GM23338 (cell line): ENCODE data around the gene CCRL2. TPM values are rescaled to one million over a fixed set of nuclear protein-coding genes. Genes with fewer than 3 reads are reported as not detected.
A peak's percentile ranks its signal among the peaks of the same experiment; 100 is the strongest.

Experiments
- ATAC-seq: fragments of 200-7000 bp; cut with Tn5 transposase; 3 replicates; pipeline ENCODE4 v1.9.1; 2020
- DNase-seq: peaks from one replicate; pipeline ENCODE4 v3.0.0-alpha.2; 2015; ENCODE audit warnings: low spot score
- H2AFZ ChIP-seq: fragments of 200-600 bp; sonication (generic); 2 replicates; pipeline ENCODE4 v1.8.0; 2016; ENCODE audit warnings: antibody characterized with exemption, mild to moderate bottlenecking, moderate library complexity
- H3F3A ChIP-seq: fragments of 200-600 bp; sonication (generic); replicated peaks from 2 replicates; pipeline ENCODE4 v1.8.0; 2017; ENCODE audit warnings: antibody characterized with exemption, mixed run types, low read depth
- H3K27ac ChIP-seq: fragments of 200-600 bp; sonication (generic); 2 replicates; pipeline ENCODE4 v1.6.1; 2016; ENCODE audit warnings: low read depth
- H3K27me3 ChIP-seq: fragments of 200-600 bp; sonication (generic); 2 replicates; pipeline ENCODE4 v1.8.0; 2016; ENCODE audit warnings: mild to moderate bottlenecking, mixed run types, moderate library complexity; ENCODE audit not compliant: insufficient read depth
- H3K36me3 ChIP-seq: fragments of 200-600 bp; sonication (generic); 2 replicates; pipeline ENCODE4 v1.8.0; 2016; ENCODE audit warnings: mild to moderate bottlenecking; ENCODE audit not compliant: insufficient read depth
- H3K4me1 ChIP-seq: fragments of 200-600 bp; sonication (generic); 2 replicates; pipeline ENCODE4 v1.8.0; 2016; ENCODE audit warnings: mild to moderate bottlenecking, moderate library complexity; ENCODE audit not compliant: insufficient read depth
- H3K4me2 ChIP-seq: fragments of 200-600 bp; sonication (generic); 2 replicates; pipeline ENCODE4 v1.7.1; 2017; ENCODE audit warnings: mixed run types
- H3K4me3 ChIP-seq: fragments of 200-600 bp; sonication (generic); 2 replicates; pipeline ENCODE4 v1.6.1; 2016; ENCODE audit warnings: mixed run types
- H3K79me2 ChIP-seq: fragments of 200-600 bp; sonication (generic); replicated peaks from 2 replicates; pipeline ENCODE4 v1.8.0; 2017; ENCODE audit warnings: mild to moderate bottlenecking; ENCODE audit not compliant: insufficient read depth
- H3K9me2 ChIP-seq: fragments of 200-600 bp; sonication (generic); 2 replicates; pipeline ENCODE4 v1.8.0; 2017; ENCODE audit not compliant: insufficient read depth
- H4K20me1 ChIP-seq: fragments of 200-600 bp; sonication (generic); replicated peaks from 2 replicates; pipeline ENCODE4 v1.8.0; 2017; ENCODE audit warnings: mild to moderate bottlenecking; ENCODE audit not compliant: insufficient read depth
- H3K27ac Mint-ChIP-seq: 2 replicates; pipeline ENCODE4 v1.8.0; 2020; ENCODE audit warnings: inconsistent platforms, mild to moderate bottlenecking, moderate library complexity, mixed read lengths
- H3K27me3 Mint-ChIP-seq: 3 replicates; pipeline ENCODE4 v1.8.0; 2022; ENCODE audit warnings: low read depth, mild to moderate bottlenecking, moderate library complexity, mixed read lengths, inconsistent platforms; ENCODE audit not compliant: insufficient read depth, poor library complexity
- H3K36me3 Mint-ChIP-seq: 3 replicates; pipeline ENCODE4 v1.8.0; 2021; ENCODE audit warnings: low read depth, mild to moderate bottlenecking, inconsistent platforms, moderate library complexity, mixed read lengths
- H3K4me1 Mint-ChIP-seq: 3 replicates; pipeline ENCODE4 v1.8.0; 2020; ENCODE audit warnings: mild to moderate bottlenecking, inconsistent platforms, mixed read lengths
- H3K4me3 Mint-ChIP-seq: 3 replicates; pipeline ENCODE4 v1.8.0; 2021; ENCODE audit warnings: moderate library complexity, mild to moderate bottlenecking, inconsistent platforms, mixed read lengths
- H3K9me3 Mint-ChIP-seq: 3 replicates; pipeline ENCODE4 v1.8.0; 2020; ENCODE audit warnings: moderate library complexity, mild to moderate bottlenecking, inconsistent platforms, mixed read lengths
- CREB1 ChIP-seq: fragments of 250-450 bp; sonication (Bioruptor Pico); IDR thresholded peaks from 2 replicates; pipeline ENCODE4 v1.5.0; 2020; ENCODE audit warnings: low read depth, mild to moderate bottlenecking, moderate library complexity
- EZH2phosphoT487 ChIP-seq: fragments of 200-600 bp; sonication (generic); IDR thresholded peaks from one replicate; pipeline ENCODE4 v1.8.1; 2018; ENCODE audit warnings: antibody characterized with exemption; ENCODE audit not compliant: unreplicated experiment
- JUNB ChIP-seq: IDR thresholded peaks from one replicate; pipeline ENCODE4 v1.6.1; 2016; ENCODE audit warnings: antibody characterized with exemption; ENCODE audit not compliant: unreplicated experiment
- NANOG ChIP-seq: IDR thresholded peaks from 2 replicates; pipeline ENCODE4 v1.6.1; 2016; ENCODE audit warnings: antibody characterized with exemption, borderline replicate concordance
- ZNF114 ChIP-seq: fragments of 250-450 bp; sonication (Bioruptor Pico); IDR thresholded peaks from 2 replicates; pipeline ENCODE4 v1.5.0; 2020; ENCODE audit warnings: mild to moderate bottlenecking, moderate library complexity
- ZNF331 ChIP-seq: fragments of 250-450 bp; sonication (Bioruptor Pico); IDR thresholded peaks from 2 replicates; pipeline ENCODE4 v1.5.0; 2020; ENCODE audit warnings: low read depth, mild to moderate bottlenecking, moderate library complexity
- polyA plus RNA-seq: library from polyadenylated mRNA; unstranded; fragments of >200 nt; fragmentation: Nextera tagmentation; extraction: Ambion mirVana; gene quantifications from 2 replicates; pipeline ENCODE4 v1.2.1, GENCODE V29; 2016
- total RNA-seq: library from RNA; depleted of rRNA; stranded (reverse); fragments of >200 nt; shearing (Covaris generic); gene quantifications from 2 replicates; pipeline ENCODE4 v1.2.3, GENCODE V29; 2014
- TF ChIP-seq, protein P1 (sequence below), 2 experiments: fragments of 200-600 bp in 1 of 2; sonication (generic) in 1 of 2; conservative IDR thresholded peaks; 2 replicates each; pipeline versions ENCODE4 v1.5.1 to v1.6.1; 2016 to 2017; ENCODE audit warnings: antibody characterized with exemption in 2 of 2, low read depth in 2 of 2, mild to moderate bottlenecking in 2 of 2, moderate library complexity in 1 of 2
- TF ChIP-seq, protein P2 (sequence below): fragments of 250-450 bp; sonication (Bioruptor Pico); IDR thresholded peaks from 2 replicates; pipeline ENCODE4 v1.5.0; 2020; ENCODE audit warnings: mild to moderate bottlenecking, moderate library complexity

Gene CCRL2
- total and polyA plus RNA-seq, 2 experiments from 2014 or later = not detected

DNA sequence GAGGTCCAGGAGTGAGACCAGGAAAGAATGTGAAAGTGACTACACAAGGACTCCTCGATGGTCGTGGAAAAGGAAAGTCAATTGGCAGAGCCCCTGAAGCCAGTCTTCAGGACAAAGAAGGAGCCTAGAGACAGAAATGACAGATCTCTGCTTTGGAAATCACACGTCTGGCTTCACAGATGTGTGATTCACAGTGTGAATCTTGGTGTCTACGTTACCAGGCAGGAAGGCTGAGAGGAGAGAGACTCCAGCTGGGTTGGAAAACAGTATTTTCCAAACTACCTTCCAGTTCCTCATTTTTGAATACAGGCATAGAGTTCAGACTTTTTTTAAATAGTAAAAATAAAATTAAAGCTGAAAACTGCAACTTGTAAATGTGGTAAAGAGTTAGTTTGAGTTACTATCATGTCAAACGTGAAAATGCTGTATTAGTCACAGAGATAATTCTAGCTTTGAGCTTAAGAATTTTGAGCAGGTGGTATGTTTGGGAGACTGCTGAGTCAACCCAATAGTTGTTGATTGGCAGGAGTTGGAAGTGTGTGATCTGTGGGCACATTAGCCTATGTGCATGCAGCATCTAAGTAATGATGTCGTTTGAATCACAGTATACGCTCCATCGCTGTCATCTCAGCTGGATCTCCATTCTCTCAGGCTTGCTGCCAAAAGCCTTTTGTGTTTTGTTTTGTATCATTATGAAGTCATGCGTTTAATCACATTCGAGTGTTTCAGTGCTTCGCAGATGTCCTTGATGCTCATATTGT, 47.1 kb upstream of the CCRL2 start:
- H3K27me3 Mint-ChIP-seq = no peaks in the 10 kb centered on the region
- no peak overlapping the region for H3K27ac Mint-ChIP-seq
- H3K36me3 Mint-ChIP-seq = no peaks in the 10 kb centered on the region
- no peaks in the 10 kb centered on the region for H3K27me3 ChIP-seq
- no peaks in the 10 kb centered on the region; the same call in 1 of the 3 replicates for H3K4me1 Mint-ChIP-seq
- ATAC-seq (no peak), DNase-seq (no peak)
- H3K36me3 ChIP-seq = no peaks in the 10 kb centered on the region
- no peak overlapping the region for H3K4me3 ChIP-seq
- H3K4me3 Mint-ChIP-seq = no peak overlapping the region
- no peak for TF ChIP-seq CREB1 (CRISPR knock-in tag)
- TF ChIP-seq EZH2phosphoT487 = no peak
- no peak for TF ChIP-seq ZNF114 (CRISPR knock-in tag)
- no peaks in the 10 kb centered on the region for H3K4me1 ChIP-seq
- H3K9me3 Mint-ChIP-seq = no peaks in the 10 kb centered on the region; the same call in 2 of the 3 replicates
- H3K79me2 ChIP-seq = no peaks in the 10 kb centered on the region
- no peak overlapping the region for H3K4me2 ChIP-seq
- H3K27ac ChIP-seq = no peak overlapping the region
- H2AFZ ChIP-seq = no peak overlapping the region
- H4K20me1 ChIP-seq = no peaks in the 10 kb centered on the region
- no peaks in the 10 kb centered on the region for H3F3A ChIP-seq
- H3K9me2 ChIP-seq = peaks cover 9% of the 10 kb centered on the region

DNA sequence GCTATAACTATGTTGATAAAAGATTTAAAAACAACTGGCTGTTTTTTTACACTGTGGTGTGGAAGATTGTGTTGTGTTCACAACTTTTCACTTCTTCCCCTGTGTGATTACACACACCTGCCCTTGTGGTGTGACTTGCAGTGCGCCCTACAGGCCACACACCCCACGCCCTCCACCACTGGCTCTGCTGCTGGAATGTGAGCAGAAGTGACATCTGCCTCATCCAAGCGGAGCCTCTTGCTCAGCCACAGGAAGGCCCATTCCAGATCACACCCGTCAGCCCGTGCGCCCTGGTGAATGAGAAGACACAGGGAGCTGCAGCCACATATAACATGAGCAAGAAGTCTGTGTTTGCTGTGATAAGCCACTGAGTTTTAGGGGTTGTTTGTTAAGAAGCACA, 46.2 kb upstream of the CCRL2 start:
- no peaks in the 10 kb centered on the region for H3K36me3 ChIP-seq
- H2AFZ ChIP-seq = 0 out of 2 replicates have a peak overlapping the region, but pooled peaks have one; percentile 20
- H3K4me3 ChIP-seq = no peak overlapping the region
- Mint-ChIP-seq H3K9me3 (no peaks in the 10 kb centered on the region; the same call in 2 of the 3 replicates), H3K36me3 (no peaks in the 10 kb centered on the region), H3K4me3 (no peak overlapping the region), H3K27ac (no peak overlapping the region; the same call in 1 of the 2 replicates), H3K27me3 (peaks cover 2% of the 10 kb centered on the region), H3K4me1 (no peaks in the 10 kb centered on the region; the same call in 1 of the 3 replicates)
- no peak overlapping the region for H3K4me2 ChIP-seq
- ATAC-seq = peak; percentile 48; the same call in 2 of the 3 replicates
- peaks cover 9% of the 10 kb centered on the region for H3K9me2 ChIP-seq
- no peaks in the 10 kb centered on the region for H3K4me1 ChIP-seq
- DNase-seq = no peak
- H3K27me3 ChIP-seq = no peaks in the 10 kb centered on the region
- H3F3A ChIP-seq = no peaks in the 10 kb centered on the region
- no peak overlapping the region for H3K27ac ChIP-seq
- TF ChIP-seq, protein P1, sequence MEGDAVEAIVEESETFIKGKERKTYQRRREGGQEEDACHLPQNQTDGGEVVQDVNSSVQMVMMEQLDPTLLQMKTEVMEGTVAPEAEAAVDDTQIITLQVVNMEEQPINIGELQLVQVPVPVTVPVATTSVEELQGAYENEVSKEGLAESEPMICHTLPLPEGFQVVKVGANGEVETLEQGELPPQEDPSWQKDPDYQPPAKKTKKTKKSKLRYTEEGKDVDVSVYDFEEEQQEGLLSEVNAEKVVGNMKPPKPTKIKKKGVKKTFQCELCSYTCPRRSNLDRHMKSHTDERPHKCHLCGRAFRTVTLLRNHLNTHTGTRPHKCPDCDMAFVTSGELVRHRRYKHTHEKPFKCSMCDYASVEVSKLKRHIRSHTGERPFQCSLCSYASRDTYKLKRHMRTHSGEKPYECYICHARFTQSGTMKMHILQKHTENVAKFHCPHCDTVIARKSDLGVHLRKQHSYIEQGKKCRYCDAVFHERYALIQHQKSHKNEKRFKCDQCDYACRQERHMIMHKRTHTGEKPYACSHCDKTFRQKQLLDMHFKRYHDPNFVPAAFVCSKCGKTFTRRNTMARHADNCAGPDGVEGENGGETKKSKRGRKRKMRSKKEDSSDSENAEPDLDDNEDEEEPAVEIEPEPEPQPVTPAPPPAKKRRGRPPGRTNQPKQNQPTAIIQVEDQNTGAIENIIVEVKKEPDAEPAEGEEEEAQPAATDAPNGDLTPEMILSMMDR (conservative IDR thresholded peaks at IDR 0.05; ENCODE audit: low read depth in 2 of 2) = no peak
- TF ChIP-seq ZNF114 (CRISPR knock-in tag) (no peak), EZH2phosphoT487 (no peak), JUNB (no peak), NANOG (no peak), ZNF331 (no peak)
- TF ChIP-seq, protein P2, sequence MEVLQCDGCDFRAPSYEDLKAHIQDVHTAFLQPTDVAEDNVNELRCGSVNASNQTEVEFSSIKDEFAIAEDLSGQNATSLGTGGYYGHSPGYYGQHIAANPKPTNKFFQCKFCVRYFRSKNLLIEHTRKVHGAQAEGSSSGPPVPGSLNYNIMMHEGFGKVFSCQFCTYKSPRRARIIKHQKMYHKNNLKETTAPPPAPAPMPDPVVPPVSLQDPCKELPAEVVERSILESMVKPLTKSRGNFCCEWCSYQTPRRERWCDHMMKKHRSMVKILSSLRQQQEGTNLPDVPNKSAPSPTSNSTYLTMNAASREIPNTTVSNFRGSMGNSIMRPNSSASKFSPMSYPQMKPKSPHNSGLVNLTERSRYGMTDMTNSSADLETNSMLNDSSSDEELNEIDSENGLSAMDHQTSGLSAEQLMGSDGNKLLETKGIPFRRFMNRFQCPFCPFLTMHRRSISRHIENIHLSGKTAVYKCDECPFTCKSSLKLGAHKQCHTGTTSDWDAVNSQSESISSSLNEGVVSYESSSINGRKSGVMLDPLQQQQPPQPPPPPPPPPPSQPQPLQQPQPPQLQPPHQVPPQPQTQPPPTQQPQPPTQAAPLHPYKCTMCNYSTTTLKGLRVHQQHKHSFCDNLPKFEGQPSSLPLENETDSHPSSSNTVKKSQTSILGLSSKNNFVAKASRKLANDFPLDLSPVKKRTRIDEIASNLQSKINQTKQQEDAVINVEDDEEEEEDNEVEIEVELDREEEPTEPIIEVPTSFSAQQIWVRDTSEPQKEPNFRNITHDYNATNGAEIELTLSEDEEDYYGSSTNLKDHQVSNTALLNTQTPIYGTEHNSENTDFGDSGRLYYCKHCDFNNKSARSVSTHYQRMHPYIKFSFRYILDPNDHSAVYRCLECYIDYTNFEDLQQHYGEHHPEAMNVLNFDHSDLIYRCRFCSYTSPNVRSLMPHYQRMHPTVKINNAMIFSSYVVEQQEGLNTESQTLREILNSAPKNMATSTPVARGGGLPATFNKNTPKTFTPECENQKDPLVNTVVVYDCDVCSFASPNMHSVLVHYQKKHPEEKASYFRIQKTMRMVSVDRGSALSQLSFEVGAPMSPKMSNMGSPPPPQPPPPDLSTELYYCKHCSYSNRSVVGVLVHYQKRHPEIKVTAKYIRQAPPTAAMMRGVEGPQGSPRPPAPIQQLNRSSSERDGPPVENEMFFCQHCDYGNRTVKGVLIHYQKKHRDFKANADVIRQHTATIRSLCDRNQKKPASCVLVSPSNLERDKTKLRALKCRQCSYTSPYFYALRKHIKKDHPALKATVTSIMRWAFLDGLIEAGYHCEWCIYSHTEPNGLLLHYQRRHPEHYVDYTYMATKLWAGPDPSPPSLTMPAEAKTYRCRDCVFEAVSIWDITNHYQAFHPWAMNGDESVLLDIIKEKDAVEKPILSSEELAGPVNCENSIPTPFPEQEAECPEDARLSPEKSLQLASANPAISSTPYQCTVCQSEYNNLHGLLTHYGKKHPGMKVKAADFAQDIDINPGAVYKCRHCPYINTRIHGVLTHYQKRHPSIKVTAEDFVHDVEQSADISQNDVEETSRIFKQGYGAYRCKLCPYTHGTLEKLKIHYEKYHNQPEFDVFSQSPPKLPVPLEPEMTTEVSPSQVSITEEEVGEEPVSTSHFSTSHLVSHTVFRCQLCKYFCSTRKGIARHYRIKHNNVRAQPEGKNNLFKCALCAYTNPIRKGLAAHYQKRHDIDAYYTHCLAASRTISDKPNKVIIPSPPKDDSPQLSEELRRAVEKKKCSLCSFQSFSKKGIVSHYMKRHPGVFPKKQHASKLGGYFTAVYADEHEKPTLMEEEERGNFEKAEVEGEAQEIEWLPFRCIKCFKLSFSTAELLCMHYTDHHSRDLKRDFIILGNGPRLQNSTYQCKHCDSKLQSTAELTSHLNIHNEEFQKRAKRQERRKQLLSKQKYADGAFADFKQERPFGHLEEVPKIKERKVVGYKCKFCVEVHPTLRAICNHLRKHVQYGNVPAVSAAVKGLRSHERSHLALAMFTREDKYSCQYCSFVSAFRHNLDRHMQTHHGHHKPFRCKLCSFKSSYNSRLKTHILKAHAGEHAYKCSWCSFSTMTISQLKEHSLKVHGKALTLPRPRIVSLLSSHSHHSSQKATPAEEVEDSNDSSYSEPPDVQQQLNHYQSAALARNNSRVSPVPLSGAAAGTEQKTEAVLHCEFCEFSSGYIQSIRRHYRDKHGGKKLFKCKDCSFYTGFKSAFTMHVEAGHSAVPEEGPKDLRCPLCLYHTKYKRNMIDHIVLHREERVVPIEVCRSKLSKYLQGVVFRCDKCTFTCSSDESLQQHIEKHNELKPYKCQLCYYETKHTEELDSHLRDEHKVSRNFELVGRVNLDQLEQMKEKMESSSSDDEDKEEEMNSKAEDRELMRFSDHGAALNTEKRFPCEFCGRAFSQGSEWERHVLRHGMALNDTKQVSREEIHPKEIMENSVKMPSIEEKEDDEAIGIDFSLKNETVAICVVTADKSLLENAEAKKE (CRISPR knock-in tag) = no peak
- no peaks in the 10 kb centered on the region for H4K20me1 ChIP-seq
- H3K79me2 ChIP-seq = no peaks in the 10 kb centered on the region
